T-helper 2 cell (primary cell): Measurements from ENCODE around the gene EBPL.

Experiments used
- DNase-seq, 5 experiments: peaks; one replicate each; pipeline versions ENCODE4 v3.0.0 to v3.0.0-alpha.2; 2012 to 2022

Gene EBPL

DNA sequence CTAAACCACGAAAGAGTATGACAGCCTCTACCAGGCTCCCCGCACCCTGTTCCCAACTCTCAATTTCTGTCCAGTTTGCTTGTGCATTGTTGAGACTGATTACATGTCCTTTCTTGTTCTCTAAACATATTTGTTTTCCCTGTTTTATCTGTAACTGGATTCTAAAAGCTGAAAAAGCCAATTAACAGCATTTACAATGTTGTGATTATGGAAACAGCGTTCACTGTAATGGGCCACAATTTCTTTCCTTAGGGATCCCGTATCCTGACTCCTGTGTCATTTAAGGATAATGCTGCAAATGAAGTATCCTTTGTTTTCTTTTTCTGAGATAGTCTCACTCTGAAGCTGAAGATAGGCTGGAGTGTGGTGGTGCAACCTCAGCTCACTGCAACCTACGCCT is 20.5 kb downstream of the EBPL start:
- DNase-seq: no peak

DNA sequence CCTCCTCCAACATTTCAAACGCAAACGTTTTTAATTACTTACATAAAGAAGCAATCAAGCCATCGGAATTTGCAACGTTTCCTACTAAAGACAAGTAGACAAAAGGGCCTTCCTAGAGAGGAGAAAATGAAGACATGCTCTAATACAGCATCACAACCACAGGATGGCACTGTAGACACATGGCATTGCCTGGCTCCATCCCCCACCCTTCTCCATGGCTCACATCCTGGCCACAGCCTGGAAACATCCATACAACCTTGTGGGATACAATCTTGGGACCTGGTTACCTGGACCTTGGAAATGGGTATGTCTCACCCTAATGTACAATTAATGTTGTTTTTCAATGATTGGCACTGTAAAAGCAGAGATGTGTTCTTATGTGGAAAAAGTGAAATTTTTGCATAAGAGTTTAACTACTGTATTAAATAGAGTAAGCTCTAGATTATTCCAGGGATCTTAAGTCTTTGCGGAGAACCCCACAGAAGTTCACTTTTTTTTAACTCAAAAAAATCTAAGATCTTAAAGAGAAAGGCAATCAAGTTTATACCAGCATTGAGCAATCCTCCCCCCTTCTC is 21.5 kb downstream of the EBPL start:
- peak in 1 of 5 experiments; percentile 36 for DNase-seq

DNA sequence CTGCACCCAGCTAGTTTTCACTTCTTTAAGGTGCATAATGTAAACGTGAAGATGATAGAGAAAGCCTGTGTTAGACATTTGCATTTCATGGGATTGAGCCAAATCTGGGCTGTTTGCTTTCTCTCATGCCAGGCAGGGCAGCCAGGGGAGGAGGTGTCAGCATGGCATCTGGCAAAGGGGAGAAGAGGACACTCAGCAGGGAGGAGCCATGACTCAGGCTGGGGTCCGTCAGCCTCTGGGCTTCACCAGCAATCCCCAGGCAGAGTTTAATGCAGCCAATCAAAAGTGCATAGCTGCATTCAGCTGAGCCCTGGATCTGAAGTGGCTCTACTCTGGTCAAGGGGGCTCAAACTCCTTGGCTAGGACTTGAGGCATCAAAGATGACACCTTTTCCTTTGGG is 23.5 kb downstream of the EBPL start:
- DNase-seq: no peak

DNA sequence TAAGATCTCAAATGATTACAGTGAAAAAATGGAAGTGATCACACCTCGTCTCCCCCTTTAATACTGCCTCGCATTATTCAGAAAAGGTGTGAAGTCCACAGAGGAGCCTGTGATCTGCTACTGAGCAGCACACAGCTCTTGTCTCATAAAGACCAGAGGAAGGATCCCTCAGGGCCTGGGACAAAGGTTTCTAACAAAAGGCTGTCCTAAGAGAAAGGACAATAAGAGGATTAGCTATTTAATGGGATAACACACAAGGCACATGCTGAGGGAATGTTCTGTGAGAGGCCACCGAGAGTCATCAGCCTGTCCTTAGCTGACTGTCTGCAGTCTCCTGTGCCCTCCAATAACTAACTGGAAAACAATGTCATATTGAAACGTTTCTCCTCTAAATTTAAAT is 26.7 kb downstream of the EBPL start:
- DNase-seq: no peak

DNA sequence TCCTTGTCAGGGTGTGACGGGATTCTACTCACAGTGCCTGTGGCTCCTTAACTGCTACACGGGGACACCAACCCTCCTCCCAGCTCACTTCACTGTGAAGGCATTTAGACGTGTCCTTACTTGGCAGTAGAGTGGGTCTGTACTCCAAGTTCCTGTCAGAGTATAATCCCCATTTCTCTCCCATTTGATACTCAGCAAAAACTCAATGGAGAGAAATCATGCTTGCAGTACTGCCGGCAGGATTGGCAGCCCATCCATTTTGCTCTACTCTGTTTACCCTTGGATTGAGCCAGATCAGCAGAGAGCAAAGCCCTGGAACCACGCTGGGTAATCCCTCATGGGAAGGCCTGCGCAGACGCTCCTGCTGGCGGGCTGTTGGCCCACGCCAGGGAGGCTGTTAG is 34.0 kb downstream of the EBPL start:
- no peak for DNase-seq

DNA sequence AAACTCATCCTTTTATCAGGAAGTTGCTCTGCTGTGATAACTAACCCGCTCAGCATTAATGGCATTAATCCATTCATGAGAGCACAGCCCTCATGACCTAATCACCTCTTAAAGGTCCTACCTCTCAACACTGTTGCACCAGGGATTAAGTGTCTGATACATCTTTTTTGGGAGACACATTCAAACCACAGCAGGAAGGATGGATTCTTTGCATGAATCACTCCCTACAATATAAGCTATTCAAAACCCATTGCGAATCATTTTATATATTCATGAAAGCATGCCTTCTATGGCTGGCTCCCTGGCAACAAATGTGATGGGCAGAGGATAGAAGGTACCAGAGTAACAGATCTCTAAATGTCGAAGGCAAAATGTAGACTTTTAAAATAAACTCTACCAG is 35.4 kb downstream of the EBPL start:
- no peak for DNase-seq

DNA sequence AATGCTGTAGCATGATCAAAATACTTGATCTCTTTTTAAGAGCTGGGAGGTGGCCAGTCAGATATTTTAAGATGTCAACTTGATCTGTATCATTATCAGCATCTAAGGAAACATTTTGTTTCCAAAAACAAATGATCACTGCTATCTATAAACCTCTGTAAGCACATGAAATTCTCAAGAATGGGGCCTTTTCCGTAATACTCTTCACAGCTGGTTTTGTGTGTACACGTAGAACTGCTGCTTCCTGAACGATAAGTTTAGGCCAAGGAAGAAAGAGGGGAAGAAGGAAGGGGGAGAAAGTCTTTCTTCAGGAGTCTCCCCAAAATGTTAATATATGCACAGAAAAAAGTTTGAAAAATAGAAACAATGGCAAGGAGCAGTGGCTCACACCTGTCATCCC is 37.3 kb downstream of the EBPL start:
- DNase-seq: no peak

DNA sequence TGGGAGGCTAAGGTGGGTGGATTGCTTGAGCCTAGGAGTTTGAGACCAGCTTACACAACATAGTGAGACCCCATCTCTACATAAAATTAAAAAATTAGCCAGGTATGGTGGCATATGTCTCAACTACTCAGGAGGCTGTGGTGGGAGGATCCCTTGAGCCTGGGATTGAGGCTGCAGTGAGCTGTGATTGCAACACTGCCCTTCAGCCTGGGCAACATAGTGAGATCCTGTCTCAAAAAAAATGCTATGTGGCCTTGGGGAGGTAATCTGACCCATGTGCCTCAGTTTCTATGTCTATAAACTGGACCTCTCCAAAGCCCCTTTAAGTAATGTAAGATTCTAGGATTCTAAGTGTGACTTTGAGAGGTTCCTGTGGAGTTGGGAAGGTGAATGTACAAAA is 37.8 kb downstream of the EBPL start:
- DNase-seq: no peak

DNA sequence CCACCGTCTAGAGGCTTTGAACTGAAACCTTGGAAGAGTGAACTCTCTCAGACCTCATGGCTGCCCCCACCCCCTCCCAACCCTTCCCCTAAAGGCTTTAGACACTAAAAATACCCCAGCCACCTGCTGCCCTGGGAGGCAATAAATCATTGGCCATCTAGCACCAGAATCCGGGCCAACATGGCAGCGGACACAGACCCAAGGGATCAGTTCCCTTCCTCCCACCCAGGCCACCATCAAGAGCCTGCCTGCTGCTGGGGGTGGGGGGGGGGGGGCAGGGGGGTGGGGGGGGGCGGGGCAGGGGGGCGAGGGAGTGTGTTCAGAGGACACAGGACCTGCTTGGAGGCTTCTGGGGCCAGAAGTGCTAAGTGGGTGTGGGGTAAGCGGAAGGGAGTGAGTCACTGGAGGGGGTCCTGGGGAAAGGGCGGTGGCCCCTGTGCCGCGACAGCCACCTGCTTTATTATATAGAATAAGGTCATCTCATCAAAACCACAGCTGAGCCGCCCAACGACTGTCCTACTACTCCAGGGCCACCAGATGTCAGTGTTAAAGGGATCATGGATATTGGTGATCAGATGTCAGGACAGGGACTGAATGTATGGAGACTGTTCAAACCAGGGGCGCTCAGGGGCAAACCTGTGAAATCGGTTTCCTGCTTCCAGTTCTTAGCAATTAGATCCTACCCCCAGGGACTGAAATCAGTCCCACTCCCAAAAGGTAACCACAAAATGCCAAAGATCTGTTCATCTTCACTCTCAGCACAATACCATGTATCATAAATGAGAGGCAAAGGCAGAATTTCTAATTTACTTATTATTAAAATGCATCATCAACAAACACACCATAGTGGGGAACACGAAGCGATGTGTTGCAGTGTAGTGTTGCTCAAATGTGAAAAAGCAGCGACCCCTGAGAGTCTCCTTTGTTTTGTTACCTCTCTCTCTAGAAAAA is 38.7 kb downstream of the EBPL start:
- DNase-seq: peak in 1 of 5 experiments; percentile 35

DNA sequence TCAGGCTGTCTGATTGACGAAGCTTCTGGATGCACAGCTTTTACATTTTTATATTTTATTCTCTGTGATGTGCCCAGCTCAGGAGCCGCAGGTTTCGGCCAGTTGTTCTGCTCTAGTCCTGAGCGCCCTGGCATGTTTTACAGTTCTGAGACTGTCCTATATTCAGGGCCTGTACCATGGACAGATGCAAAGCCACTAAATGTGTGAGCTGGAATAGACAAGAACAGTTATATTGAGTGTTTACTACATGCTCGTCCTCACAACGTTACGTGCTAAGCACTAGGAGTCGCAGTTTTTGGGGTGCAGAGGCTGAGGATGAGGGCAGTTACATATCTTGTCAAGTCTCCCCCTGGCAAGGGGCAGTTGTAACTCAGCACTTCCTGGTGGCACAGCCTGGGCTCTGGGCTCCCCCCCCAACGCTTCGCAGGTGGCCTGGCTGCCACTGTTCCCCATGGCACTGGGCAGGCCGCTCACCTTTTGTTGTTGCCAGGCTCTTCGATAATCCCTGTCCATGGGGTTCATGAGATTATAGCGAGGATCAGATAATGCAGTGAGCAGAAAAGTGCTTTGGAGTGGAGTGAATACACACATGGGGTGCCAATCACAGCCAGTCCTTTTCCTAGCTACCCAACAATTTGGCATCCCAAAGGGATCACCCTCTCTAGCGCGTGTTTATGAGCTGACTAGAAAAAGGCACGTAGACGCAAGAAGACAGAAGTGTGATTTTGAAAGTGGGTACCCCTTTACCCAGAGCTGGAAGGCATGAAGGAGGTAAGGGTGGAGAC is 39.5 kb downstream of the EBPL start:
- no peak for DNase-seq

DNA sequence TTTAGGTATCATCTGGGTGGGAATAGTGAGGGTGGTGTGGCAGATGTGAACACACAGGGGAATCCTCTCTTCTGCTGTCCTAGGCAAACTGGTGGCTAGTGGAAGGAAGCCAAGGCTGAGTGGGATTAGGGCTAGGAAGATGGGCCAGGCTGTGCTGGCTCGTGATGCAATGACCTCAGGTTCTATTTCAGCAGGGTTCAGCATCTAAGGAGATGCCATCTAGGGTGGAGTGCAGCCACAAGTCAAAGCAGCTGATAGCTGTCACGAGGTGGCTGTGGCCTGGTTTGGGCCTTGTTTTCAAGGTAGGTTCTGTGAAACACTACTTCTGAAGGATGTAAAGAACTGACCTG is 41.3 kb downstream of the EBPL start:
- DNase-seq: no peak

DNA sequence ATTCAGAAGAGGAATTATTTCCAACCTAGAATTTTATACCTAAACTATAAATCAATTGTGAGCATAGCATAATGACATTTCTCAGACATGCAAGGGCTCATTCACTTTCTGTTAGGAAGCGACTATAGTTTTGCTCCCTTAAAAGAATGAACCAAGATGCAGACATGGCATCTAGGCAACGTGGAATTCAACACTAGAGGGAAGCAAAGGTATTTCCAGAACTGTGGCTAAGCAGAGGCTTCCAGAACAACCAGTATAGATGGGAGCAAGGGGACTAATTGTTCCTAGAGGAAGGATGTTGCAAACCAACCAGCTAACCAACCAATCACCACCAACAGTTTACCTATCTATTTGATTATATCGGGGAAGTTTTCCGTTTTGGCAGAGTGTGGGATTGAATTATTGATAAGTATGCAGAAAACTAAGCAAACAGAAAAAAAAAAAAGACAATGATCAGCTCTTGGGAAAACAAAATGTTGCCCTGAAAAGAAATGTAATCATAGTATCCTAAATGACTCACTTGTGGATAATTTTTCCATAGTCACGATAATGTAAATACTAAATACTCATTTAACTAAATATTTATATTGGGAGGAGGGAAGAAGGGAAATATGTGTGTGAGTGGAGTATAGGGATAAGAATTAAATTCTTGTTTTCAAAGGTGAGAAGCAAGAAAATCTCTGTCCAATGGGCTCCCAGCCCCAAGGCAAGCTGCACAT is 41.9 kb downstream of the EBPL start:
- no peak for DNase-seq

DNA sequence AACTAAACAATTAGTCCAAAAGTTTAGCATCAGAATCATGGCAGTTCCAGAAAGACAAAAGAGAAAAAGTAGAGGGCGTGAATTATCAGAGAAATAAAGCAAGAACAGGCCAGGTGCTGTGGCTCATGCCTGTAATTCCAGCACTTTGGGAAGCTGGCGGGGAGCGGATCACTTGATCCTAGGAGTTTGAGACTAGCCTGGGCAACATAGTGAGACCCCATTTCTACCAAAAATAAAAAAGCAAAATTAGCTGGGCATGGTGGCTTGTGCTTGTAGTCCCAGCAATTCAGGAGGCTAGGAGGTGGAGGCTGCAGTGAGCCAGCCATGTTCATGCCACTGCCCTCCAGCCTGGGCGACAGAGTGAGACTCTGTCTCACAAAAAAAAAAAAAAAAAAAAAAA is 44.6 kb downstream of the EBPL start:
- no peak for DNase-seq

DNA sequence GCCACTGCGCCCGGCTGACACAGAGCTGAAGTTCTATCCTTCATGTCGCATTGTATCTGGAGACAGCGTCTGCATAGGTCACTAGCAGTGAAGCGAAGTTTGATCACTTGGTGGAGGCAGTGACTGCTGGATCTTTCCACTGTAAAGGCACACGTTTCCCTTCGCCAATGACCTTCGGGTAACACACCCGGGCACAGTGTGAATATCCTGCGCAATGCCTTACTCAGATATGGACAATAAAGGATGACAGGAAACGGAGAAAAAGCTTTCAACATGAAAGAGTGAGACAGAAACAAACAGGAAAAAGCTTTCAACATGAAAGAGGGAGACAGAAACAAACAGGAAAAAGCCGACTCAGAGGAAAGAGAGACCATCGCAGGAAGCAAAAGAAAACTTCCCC is 45.8 kb downstream of the EBPL start:
- DNase-seq: peak in 1 of 5 experiments; percentile 7

DNA sequence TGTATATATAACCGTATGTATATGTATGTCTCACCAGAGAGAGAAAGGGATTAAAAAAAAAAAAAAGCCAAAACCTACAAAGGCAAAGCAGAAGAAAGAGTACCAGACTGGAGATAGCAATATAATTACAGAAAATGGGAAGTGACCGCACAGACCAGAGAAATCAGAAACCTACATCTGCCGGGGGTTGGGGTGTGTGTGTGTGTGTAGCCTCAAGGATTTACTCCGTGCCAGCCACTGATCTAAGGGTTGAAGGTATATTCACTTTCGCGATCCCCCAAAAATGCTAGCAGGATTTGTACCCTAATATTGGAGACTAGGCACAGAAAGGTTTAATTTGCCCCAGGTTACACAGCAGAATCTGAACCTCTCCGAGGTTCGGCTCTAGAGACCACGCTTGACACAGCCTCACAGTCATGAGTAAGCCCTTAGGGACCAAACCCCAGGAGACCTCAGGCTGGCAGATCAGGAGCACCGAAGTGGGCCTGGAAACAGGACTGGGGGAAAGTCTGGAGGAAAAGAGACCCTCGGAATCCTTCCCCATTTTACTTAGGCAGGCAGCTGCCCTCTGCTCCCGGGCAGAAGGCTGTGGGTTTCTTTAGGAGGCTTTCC is 48.1 kb downstream of the EBPL start:
- no peak for DNase-seq

DNA sequence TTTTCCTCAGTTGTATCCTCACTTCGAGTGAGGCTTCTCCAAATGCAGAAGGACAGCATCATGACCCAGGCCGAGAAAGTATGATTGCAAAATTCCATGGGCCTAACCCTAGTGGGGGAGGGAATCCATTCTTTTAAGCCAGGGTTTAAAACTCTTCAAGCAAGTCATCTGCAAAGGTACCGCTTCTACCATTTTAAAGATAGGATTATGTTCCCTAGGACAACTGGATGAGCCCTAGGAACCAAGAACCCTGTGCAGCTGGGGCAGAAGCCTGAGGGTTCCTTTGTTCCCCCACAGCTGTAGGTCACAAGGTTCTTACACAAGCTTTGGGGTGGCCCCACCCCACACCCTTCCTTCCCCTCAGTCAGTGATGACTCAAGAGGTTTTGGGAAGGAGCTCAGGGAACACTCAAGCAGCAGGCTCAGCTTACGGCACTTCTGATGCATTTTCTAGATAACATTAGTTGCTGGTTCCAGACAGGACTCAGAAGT is 49.4 kb downstream of the EBPL start:
- no peak for DNase-seq

DNA sequence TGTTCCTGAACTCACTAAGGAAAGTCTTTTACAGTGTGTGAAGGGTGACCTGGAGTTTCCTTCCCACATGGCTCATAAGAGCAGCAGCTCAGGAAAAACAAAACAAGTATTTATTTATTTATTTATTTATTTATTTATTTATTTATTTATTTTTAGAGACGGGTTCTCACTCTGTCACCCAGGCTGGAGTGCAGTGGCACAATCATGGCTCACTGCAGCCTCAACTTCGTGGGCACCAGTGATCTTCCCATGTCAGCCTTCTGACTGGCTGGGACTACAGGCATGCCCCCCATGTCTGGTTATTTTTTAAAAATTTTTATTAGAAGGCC is 52.6 kb downstream of the EBPL start:
- DNase-seq: no peak

DNA sequence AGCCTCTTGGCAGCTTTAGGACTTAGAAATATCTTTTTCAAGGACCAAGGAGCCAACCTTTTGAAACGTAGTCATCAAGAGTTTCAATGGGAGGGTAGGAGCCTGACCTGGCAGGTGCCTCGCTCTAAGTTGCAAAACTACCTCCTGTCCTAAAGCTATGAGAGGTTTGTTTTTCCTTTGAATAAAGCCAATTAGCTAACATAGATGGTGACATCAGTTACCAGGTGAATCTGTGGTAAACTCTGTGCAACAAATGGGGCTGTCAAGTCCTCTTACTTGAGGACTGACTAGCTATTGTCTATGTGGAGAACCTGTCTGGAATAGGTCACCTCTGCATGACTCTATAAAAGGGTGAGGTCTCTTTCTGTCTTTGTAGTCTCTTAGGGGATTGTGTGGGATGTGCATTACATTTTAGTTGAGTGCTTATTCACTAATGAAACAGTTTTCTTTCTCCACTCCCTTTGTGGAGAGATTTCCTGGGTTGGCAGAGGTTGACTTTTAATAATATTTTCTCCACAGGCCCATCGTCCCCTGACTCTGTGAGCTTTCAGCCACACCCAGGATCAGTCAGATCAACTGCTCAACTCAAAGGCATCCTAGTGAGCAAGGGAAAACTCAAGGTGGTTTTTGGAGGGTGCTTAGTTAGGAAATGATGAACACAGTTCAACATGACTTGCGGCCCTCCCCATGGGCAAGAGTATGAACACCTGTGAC is 53.1 kb downstream of the EBPL start:
- DNase-seq: no peak

DNA sequence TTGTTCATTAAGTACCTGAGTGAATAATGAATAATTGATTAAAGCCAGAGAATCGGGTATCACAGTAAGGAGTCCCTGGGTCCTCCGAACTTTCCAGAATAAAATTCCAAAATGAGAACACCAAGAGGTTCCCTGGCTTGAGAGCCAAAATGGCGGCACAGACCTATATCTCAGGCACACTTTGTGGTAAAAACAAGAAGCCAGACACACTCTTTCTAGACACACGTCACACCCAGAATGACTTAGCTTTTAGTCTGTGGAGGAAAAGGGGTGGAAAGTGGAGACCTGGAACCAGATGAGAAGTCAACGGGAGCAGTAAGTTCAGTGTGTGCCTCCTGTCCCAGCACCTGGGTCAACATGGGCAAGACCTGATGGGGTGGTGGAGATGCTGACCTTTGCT is 54.6 kb downstream of the EBPL start:
- DNase-seq: no peak

DNA sequence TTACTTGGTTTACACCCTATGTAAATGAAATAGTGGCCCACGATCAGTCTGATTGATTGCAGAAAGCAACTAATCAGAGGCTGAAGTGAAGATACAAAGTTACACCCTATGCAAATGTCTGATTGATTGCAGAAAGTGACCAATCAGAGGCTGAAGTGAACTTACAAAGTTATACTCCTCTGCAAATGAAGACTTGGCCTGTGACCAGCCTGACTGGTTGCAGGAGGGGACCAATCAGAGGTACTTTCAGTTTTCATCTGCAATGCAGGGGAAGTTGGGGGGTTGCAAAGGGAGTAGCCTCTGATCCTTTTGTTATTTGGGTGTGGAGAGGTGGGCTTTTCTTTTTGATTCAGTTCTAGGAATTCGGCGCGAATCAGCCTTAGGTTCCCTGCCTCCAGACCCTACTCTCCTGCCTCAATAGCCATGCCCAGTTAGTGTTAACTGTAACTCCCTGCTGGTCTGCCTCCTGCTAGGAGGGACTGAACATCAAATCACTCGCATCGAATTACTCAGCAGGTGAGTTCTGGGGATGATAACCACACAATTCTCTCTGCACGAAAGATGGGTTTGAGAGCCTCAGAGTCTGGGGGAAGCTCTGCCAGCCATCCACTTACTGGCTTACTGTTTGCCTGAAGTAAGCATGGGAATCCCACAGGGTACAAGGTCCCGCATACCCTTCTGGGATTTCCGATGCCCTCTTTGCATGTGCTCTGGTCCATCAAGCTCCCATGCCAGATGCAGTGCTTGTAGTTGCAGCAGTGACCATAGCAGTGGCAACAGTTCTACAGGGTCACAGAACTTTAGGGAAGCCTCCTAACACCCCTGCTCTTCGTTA is 55.5 kb downstream of the EBPL start:
- DNase-seq: peak in 2 of 5 experiments; percentile 58 to 87

DNA sequence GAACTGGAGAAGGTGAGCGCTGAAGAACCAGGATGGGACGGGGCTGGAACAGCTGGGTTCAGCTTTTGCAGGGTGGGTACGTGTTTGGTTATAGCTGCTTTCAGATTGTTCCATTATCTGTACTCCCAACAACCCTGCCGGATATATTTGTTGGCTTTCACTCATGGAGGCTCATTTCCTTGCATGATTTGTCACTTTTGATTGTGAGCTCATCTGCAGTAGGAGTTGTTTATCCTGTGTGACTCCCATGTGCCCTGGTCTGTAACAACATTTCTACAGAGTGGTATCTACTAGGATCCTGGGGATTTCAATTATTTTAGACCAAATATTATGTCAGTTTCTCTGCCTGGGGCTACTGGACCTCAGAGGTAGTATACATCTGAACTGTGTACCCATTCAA is 57.6 kb downstream of the EBPL start:
- no peak for DNase-seq
